Brain microvascular endothelial cell (primary cell): ENCODE measurements around the gene RASGRF1.
A peak's percentile ranks its signal among the peaks of the same experiment; 100 is the strongest.

Experiments
- DNase-seq: peaks from one replicate; pipeline ENCODE4 v3.0.0-alpha.2; 2020
- H3K27ac ChIP-seq: fragments of 250-450 bp; sonication (Bioruptor Pico); 2 replicates; pipeline ENCODE4 v1.5.1; 2020; ENCODE audit warnings: mild to moderate bottlenecking, moderate library complexity
- H3K27me3 ChIP-seq: fragments of 250-450 bp; sonication (Bioruptor Pico); replicated peaks from 2 replicates; pipeline ENCODE4 v1.5.1; 2020; ENCODE audit warnings: mild to moderate bottlenecking
- H3K36me3 ChIP-seq: fragments of 250-450 bp; sonication (Bioruptor Pico); replicated peaks from 2 replicates; pipeline ENCODE4 v1.5.1; 2020; ENCODE audit warnings: mild to moderate bottlenecking
- H3K4me3 ChIP-seq: 2 replicates; pipeline ENCODE4 v1.5.1; 2011; ENCODE audit warnings: low read depth, mild to moderate bottlenecking, control low read depth, low read length, moderate library complexity
- in situ Hi-C: cut with HindIII; loops from 2 replicates; pipeline ENCODE4 v1.10.0; 2017; ENCODE audit warnings: low sequenced_read_pairs, low pct_ligation_motif_present
- TF ChIP-seq, protein P1 (sequence below): IDR thresholded peaks from 2 replicates; pipeline ENCODE4 v1.5.1; 2011; ENCODE audit warnings: low read depth, mild to moderate bottlenecking, moderate library complexity, low read length, control low read depth, inconsistent platforms; ENCODE audit errors: missing control alignments

RASGRF1 gene

DNA sequence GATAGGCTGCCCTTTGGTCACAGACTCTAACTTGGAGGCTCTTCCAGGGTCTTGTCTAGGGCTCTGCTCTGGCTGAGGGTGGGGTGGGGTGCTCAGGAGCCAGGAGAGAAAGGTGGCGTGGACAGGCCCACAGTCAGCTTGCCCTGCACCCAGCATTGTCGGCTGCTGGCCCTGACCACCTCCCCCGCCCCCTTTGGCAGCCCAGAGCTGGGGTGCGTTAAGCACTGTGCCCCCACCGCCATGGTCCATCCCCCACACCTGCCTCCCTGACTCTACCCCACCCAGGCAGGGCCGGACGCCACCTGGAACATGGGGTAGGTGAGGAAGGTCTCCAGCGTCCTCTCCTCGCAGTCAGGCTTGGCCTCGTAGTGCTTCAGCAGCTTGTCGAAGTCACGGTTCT lies 58.8 kb downstream of the RASGRF1 start:
- H3K4me3 ChIP-seq, result no peak overlapping the region
- in situ Hi-C loops, result no loop called here

DNA sequence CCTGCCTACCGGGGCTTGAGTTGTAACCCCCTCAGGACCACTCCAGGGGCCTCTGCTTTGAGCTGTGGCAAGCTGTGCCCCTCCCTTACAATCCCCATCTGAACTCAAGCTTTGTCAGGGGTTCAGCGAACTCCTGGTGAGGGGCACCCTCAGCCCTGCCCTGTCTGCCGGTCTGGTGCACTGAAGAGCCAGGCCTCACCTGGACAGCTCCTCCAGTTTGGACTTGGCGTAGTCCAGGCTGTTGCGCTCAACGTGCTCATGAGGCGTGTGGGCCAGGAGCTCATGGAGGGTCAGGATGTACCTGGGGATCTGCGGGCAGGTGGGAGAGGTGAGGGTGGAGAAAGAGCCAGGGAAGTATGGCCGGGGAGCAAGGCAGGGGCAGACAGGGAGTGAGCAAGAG lies 59.4 kb downstream of the RASGRF1 start:
- in situ Hi-C loops, result no loop called here
- TF ChIP-seq, protein P1, sequence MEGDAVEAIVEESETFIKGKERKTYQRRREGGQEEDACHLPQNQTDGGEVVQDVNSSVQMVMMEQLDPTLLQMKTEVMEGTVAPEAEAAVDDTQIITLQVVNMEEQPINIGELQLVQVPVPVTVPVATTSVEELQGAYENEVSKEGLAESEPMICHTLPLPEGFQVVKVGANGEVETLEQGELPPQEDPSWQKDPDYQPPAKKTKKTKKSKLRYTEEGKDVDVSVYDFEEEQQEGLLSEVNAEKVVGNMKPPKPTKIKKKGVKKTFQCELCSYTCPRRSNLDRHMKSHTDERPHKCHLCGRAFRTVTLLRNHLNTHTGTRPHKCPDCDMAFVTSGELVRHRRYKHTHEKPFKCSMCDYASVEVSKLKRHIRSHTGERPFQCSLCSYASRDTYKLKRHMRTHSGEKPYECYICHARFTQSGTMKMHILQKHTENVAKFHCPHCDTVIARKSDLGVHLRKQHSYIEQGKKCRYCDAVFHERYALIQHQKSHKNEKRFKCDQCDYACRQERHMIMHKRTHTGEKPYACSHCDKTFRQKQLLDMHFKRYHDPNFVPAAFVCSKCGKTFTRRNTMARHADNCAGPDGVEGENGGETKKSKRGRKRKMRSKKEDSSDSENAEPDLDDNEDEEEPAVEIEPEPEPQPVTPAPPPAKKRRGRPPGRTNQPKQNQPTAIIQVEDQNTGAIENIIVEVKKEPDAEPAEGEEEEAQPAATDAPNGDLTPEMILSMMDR, result no peak
- no peaks in the 10 kb centered on the region for H3K36me3 ChIP-seq
- H3K27me3 ChIP-seq, result peaks cover 2% of the 10 kb centered on the region
- H3K27ac ChIP-seq, result no peak overlapping the region
- H3K4me3 ChIP-seq, result no peak overlapping the region
- DNase-seq, result no peak

More for the DNA sequence above, 58.8 kb downstream of the RASGRF1 start:
- no peak overlapping the region for H3K27ac ChIP-seq
- H3K36me3 ChIP-seq, result no peaks in the 10 kb centered on the region
- TF ChIP-seq, protein P1, result no peak
- DNase-seq, result no peak
- H3K27me3 ChIP-seq, result peaks cover 2% of the 10 kb centered on the region

DNA sequence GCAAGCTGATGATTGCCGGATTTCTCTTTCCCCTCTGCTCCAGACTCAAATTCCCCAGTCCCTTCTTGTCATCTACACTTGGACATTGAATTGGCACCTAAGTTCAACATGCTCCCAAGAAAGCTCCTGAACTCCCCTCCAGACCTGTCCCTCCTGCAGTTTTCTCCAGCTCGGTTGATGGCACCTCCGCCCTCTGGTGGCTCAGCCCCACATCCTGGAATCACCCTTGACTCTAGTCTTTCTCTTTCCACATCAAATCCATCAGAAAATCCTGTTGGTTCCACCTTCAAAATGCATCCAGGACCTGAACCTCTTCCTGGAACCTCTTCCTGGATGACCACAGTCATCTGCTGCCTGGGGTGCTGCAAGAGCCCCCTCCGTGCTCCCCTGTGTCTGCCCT lies 60.1 kb downstream of the RASGRF1 start:
- in situ Hi-C loops, result no loop called here
- peaks cover 2% of the 10 kb centered on the region for H3K27me3 ChIP-seq
- no peak overlapping the region for H3K27ac ChIP-seq
- DNase-seq, result no peak
- no peak overlapping the region for H3K4me3 ChIP-seq
- TF ChIP-seq, protein P1, result peak; percentile 31
- no peaks in the 10 kb centered on the region for H3K36me3 ChIP-seq

DNA sequence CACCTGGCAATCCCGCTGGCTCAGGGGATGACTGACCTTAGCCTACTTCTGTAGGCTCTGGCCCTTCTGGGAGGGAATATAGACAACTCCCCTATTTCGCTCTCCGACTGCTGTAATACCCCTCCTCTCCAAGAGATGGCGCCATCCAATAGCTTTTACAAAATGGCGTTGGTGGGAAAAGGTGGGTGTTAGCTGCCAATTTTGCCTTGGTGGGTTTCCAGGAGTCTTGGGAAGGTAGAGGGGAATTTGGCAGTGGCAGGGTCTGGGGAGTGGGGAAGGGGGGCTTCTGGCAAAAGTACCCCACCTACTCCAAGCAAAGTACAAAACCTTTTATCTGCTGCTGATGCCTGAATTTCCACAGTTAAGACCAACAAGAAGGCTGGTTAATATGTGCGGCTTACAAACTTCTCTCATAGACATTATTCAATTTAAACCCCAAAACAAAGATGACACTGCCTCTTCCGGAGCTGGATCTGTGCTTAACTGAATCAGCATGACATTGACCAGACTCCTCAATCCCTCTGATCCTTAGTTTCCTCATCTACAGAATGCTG lies 62.1 kb downstream of the RASGRF1 start:
- H3K4me3 ChIP-seq, result no peak overlapping the region
- no peak overlapping the region for H3K27ac ChIP-seq
- in situ Hi-C loops, result no loop called here
- TF ChIP-seq, protein P1, result peak; percentile 96
- no peaks in the 10 kb centered on the region for H3K36me3 ChIP-seq
- peak; percentile 43 for DNase-seq
- H3K27me3 ChIP-seq, result no peaks in the 10 kb centered on the region

DNA sequence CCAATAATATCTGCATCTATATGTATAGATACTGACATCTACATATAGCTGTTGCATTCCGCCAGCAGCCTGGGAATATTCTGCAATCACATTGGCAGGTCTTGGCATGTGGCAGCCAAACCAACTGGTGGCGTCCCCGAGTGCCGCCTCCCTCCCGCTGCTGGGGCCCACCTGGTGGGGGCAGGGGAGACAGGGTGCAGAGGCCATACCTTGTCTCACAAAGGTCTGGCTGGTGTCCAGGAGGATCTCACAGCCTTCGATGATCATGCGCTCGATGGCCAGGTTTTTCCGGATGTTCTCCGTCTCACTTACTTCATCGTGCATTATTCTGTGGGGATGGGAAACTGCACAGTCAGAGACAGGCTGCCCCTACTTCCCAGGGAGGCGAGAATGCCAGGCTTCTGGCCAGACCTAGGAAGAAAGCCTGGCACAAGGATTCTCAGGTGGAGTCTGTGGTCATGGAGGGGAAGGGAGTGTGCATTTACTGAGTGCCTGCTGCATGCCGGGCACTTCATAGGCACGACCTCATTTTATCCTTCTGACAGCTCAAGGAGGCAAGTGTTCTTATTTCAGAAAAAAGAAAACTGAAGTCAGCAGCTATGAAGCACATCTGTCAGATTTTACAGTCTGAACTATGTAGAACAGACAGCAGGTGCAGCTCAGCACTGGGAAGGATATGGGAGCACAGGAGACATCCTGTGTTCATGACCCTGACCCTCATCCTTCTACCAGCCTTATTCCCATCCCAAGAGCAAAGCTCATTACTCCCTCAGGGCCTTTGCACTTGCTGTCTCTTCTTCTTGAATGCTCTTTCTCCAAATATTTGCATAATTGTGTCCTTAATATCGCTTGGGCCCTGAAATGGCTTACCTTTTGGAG lies 62.8 kb downstream of the RASGRF1 start:
- DNase-seq, result no peak
- TF ChIP-seq, protein P1, result no peak
- Histone ChIP-seq H3K36me3 (no peaks in the 10 kb centered on the region), H3K27ac (no peak overlapping the region), H3K27me3 (no peaks in the 10 kb centered on the region), H3K4me3 (no peak overlapping the region)
- in situ Hi-C loops, result no loop called here
